Measurements from ENCODE around the gene ARL16.

Gene ARL16

DNA sequence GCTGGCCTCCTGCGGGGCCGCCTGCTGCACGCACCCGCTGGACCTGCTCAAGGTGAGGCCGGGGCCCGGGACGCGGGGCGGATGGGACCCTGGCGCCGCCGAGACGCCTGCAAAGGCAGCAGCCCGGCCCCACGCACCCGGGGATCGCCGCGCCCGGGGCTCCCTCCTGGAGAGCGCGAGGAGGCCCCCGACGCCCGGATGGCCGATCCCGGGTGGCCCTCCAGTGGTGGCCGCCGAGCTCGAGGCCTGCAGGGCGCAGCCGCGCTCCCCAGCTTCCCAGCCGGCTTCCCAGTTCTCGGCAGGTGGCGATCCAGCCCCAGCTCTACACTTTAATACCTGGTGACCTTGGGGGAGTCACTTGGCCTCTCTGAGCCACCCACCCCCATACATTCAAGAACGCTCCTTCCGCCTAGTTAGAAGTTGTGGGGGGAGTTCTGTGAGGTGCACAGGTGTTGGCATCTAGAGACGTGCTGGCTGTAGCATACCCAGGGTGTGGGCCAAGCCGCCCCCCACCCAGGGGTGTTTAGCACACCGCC is 28.9 kb upstream of the ARL16 start:
- no peak for DNase-seq (ENCODE audit: low read depth)

DNA sequence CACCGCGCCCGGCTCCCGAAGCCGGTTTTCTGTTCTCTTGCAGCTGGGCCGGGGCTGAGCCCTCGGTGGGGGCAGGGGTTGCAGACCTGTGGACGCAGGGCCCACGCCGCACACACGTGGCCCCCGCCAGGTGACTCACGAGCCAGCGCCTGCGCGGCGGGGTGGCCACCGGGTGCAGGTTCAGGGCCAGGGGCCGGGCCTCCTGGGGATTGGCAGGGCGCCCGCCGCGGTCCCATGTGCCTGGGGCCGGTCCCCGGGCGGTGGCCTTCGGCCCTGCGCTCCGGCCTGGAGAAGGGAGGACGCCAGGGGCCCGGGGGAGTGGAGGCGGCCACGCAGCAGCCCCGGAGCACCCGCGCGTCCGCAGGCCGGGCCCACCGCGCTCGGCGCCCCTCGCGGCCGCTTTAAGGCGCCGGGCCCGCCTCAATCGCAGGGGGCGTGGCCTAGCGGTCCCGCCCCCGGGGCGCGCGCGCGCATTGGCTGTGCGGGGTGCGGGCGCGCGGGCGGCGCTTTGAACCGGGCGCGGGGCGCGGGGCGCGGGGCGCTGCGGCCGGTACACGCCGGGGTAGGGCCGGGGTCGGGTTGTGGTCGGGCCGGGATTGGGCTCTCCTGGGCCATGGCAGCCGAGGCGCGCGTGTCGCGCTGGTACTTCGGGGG is 28.3 kb upstream of the ARL16 start, which contains the start of gene SLC25A10:
SLC25A10 (plus strand) TSS at position 471 of the 654 bp plus-strand sequence; CDS start at position 614, 143 bp downstream.
- DNase-seq (ENCODE audit: low read depth), result peak; percentile 81

DNA sequence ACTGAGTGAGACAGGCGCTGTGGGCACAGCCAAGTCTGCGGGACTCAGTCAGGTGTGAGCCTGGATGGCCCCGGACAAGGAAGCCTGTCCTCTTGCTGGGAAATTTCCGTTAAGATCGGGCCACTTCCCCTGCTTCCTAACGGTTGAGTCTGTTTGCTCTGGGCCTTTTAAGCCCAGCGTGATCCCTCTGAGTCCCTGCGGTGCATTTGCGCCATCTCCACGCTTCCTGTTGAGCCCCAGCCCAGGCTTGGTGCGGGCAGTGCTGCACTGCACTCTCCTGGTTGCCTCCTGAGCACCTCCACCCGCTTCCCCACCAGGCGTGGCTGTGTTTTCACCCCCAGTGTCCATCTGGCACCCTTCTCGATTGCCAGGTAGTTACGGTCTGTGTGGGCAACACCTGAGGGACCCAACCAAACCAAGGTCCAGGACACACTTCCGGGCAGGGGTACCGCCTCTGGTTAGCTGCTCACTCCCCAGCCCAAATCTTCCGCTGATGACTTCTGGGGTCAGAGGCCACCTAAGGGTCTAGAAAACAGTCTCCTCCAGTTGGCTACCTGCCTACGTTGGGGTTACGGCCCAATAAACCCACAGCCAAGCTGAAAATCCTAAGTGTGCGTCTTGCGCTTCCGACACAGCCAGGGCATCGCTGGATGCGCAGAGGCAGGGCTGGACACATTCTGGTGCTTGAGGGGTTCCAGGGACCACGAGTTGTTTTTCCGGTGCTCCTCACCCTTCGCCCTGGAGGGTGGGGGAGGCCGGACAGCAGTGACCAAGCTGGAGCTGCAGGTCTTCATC is 27.1 kb upstream of the ARL16 start:
- no peak for DNase-seq (ENCODE audit: low read depth)

DNA sequence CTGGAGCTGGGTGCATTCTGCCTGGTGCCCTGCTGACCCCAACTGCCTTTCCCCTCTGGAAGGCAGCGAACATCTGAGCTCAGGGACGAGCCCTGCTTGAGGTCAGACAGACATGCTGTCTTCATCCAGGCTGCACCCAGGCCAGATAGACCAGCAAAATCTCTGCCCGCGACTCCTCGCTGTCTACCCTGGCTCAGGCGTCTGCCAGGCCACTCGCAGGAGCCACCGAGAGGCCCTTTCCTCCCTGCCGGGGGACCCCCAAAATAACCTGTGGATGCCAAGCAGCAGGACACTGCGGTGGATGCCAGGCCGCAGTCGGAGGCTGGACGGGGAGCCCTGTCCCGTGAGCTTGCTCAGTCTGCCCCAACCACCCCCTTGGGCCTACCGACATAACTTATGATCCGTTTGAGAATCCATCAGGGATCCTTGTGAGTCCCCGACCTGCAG is 25.2 kb upstream of the ARL16 start:
- DNase-seq (ENCODE audit: low read depth), result no peak

DNA sequence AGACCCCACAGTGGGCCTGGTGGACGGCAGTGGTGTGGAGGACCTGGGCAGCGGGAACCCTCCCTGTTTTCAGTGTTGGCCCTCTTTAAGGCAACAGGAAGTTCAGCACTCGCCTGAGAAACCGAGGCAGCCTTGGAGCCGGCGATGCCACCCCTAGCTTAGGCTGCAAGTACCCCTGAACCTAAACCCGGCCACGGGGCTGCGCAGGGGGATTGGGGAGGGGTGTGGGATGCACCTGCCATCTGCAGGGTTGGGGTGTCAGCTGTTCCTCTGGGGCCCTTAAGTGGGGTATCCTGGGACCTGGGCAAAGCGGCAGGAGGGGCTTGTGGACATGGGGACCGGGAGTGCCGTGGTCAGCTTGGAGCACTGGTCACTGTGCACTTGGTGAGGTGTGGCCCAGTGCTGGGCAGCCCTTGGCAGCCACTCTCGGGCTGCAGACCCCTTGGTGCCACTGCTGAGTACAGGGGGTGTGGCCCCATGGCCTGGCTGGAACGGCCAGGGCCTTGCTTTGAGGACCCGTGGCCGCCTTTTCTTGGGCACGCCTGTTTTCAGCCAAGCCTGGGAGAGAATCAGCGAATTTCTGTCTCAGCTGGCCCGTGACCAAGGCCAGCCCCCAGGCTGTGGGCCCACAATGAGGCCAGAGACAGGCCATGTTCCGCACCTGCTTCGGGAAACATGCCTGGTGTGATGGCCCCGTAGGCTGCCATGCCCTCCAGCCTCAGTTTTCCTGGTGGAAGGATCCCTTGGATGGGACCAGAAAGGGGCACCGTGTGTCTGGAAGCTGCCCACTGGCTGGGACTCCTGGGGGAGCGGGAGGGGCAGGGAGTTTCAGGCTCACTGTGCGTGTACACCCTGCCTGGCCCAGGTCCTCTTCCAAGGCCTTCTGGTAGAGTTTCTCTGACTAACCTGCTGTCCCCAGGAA is 24.4 kb upstream of the ARL16 start:
- DNase-seq (ENCODE audit: low read depth), result no peak

DNA sequence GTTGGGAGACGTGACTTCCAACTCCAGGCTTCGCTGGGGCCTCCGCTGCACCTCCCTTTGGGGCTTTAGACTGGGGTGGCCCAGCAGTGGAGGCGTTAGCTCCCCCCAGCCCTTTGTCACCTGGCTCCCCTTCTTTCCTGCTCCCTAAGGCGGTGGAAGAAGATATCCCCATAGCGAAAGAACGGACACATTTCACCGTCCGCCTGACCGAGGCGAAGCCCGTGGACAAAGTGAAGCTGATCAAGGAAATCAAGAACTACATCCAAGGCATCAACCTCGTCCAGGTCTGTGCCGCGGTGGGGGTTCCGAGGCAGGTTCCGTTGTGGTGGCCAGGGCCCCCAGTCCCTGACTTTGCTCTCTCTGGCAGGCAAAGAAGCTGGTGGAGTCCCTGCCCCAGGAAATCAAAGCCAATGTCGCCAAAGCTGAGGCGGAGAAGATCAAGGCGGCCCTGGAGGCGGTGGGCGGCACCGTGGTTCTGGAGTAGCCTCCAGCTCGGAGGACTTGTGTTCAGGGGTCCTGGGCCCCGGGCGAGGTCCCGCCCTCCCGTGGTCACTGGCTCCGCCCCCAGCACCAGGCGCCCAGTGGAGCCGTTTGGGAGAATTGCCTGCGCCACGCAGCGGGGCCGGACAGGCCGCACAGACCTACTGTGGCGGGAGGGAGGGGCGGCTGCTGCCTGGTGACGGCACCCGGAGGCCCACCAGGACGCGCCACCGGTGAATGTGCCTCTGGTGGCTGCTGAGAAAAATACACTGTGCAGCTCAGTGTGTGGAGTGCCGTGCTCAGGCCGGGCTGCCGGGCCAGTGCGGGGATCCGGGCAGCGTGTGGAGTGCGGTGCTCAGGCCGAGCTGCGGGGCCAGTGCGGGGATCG is 23.4 kb upstream of the ARL16 start:
- no peak for DNase-seq (ENCODE audit: low read depth)

DNA sequence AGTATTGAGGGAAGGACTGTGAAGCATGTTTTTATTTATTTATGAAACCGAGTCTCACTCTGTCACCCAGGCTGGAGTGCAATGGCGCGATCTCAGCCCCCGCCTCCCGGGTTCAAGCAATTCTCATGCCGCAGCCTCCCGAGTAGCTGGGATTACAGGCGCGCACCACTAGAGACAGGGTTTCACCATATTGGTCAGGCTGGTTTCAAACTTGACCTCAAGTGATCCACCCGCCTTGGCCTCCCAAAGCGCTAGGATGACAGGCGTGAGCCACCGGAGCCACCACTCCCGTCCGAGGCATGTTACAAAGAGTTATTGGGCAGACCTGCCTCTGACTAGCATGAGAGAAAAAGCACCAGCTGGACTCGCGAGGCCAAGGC is 22.6 kb upstream of the ARL16 start:
- DNase-seq (ENCODE audit: low read depth), result no peak

DNA sequence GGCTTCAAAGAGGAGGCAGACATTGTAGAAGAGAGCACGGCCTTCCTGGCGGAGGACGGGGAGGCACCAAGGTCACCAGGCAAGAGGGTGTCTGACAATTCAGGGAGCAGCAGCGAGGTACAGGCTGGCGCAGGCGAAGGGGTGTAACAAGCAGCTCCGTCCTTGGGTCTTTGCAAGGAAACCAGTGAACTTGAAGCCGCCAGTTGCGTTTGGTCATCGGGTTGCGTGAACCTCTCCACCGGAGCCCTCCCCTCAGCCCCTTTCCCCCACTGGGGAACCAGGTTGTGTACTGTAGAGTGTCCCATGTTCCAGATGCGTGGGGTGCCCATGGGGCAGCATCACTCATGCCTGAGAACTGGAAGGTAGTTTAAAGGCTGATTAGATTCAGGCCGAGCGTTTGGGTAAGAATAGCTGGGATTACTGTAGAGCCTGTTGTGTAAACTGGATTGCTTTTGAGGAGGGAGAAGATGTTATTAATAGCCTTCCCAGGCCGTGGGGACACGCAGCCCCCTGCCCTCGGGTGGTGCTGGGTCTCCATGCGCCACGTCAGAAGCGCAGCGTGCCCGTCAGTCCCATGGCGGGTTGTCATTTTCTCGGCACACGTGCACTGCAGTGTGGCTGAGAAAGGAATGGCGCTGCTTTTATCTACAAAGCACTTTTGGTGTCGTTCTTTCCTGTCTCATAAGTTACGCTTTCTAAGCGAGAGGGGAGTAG is 22.1 kb upstream of the ARL16 start:
- no peak for DNase-seq (ENCODE audit: low read depth)

DNA sequence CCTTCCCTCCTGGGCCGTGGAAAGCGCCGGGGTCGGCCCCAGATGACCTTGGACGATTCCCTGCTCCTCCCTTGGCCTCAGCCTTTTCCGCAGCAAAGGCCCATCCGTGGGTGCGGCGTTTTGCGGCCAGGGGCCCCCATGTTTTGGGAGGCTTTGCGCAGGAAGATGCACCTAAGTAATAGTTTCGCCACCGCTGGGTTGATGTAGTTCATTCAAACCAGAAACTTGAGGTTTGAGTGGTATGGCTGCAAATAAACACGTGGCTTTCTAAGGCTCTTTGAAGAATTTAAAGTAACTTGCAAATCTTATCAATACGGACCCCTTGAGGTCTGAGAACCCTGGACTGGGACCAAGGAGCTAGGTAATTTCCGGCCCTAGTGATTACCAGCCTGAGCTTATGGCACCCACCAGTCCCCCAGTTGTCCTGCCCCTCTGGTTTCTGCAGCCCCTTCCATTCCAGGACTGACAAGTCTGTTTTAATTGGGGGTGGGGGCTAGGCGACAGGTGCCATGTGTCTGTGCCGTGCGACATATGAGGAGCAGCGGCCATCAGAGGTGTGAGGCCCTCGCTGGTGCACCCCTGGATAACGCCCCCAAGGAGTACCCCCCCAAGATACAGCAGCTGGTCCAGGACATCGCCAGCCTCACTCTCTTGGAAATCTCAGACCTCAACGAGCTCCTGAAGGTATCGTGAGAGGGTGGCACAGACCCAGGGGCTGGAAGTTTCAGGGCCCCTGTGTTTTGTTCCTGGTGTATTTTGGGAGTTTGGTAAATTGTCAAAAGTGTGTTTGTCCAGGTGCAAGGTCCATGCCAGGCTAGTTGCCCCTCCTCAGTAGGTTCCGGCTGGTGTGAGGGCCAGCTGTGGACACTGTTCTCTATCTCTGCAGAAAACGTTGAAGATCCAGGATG is 20.4 kb upstream of the ARL16 start:
- no peak for DNase-seq (ENCODE audit: low read depth)

DNA sequence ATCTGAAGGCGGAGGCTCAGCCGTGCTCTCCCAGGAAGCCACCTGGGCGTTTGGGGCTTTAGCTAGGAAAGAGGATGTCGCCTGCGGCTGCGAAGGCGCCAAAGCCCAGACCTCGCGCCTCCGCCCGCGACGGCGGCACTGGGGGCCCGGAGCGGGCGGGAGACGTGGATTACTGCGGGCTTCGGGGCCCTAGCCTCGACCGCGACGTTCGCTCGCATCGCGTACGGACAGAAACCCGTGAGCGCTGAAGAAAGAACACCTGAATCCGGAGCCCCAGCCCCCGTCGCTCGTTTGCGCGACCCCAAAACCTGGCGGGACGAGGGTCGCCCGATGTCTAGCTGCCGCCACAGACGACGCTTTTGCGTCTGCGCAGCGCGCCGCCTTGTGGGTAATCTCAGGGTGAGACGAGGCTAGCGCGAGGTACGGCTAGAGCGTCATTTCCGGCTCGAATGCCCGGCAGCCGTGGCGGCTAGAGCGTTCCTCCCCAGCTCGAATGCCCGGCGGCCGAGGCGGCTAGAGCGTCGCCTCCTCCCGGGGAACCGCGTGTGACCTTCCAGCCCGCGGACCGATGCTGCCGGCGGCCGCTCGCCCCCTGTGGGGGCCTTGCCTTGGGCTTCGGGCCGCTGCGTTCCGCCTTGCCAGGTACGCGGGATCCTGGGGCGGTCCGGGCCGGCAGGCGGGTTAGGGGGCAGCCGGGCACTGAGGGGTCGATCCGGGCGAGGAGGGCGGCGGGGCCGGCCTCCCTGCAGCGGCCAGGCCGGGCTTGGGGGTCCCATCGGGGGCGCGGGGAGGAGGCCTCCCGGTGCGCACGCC is 19.5 kb upstream of the ARL16 start, which contains the start of gene MRPL12:
MRPL12 (plus strand) TSS at position 434 of the 813 bp plus-strand sequence; CDS start at position 569, 135 bp downstream.
- peak; percentile 88 for DNase-seq (ENCODE audit: low read depth)

DNA sequence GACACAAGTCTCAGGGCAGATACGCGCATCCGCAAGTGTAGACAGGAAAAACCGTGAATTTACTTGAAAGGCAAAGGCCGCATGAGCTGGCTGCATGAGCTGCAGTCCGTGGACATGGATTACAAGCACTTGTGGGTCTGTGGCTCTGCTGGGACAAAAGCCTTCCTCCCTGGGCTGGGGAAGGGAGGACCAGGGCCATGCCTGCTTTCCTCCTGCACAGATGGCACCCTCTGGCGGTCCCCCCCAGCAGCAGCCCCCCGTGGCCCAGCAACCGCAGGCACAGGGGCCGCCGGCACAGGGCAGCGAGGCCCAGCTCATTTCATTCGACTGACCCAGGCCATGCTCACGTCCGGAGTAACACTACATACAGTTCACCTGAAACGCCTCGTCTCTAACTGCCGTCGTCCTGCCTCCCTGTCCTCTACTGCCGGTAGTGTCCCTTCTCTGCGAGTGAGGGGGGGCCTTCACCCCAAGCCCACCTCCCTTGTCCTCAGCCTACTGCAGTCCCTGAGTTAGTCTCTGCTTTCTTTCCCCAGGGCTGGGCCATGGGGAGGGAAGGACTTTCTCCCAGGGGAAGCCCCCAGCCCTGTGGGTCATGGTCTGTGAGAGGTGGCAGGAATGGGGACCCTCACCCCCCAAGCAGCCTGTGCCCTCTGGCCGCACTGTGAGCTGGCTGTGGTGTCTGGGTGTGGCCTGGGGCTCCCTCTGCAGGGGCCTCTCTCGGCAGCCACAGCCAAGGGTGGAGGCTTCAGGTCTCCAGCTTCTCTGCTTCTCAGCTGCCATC is 17.9 kb upstream of the ARL16 start:
- no peak for DNase-seq (ENCODE audit: low read depth)

DNA sequence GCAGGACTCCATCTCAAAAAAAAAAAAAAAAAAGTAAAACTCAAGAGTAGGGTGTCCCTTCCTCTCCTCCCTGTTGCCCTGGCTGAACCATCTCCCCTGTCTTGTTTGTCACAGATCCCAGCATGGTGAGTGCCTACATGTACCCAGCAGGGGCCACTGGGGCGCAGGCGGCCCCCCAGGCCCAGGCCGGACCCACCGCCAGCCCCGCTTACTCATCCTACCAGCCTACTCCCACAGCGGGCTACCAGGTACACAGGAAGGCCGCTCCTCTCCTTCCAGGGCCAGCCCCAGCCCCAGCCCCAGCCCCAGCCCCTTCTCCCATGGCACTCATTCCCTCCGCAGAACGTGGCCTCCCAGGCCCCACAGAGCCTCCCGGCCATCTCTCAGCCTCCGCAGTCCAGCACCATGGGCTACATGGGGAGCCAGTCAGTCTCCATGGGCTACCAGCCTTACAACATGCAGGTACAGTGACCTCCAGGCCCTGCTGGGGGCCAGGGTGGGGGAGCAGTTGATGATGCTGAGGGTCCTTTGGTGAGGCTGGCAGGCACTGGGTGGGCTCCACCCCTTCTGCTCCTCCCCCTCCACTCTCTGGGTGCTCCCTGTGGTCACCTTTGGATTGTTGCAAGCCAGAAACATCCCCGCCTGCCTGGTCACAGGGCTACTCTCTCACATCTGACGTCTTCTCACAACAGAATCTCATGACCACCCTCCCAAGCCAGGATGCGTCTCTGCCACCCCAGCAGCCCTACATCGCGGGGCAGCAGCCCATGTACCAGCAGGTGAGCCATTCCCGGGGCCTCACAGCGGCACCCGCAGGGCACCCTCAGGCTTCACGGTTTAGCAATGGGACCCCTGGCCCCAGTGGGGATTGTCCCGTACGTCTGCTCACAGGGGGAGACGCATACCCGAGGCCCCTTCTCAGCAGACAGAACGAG is 17.0 kb upstream of the ARL16 start:
- DNase-seq (ENCODE audit: low read depth), result no peak

DNA sequence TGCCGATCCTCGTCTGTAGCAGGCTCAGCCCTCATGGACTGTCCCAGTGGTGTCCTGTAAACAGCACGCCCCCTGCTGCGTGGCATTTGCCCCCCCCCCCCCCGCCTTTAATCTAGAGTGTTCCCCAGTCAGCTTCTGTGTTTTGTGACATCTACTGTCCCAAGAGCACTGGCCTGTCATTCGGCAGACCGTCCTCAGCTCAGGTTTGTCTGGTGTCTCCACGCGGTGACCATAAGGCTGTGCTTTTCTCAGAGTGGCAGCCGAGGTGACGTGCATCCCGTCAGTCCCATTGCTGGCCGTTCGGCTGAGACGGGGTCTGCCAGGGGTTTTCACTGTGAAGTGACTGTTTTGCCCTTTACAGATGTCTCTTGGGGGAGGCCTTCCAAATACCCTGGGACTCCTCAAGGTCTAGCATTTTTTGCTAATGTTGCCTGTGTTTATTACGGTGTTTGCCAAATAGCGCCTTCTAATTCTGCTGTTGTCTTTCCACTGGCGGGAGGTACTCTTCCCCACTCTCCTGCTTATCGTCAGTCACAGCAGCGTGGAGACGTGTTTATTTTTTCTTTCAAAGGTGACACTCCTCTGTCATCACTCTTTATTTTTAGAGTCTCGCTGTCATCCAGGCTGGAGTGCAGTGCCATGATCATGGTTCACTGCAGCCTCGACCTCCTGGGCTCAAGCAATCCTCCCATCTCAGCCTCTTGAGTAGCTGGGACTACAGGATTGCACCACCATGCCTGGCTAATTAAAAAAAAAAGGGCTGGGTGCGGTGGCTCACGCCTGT is 13.9 kb upstream of the ARL16 start:
- no peak for DNase-seq (ENCODE audit: low read depth)

DNA sequence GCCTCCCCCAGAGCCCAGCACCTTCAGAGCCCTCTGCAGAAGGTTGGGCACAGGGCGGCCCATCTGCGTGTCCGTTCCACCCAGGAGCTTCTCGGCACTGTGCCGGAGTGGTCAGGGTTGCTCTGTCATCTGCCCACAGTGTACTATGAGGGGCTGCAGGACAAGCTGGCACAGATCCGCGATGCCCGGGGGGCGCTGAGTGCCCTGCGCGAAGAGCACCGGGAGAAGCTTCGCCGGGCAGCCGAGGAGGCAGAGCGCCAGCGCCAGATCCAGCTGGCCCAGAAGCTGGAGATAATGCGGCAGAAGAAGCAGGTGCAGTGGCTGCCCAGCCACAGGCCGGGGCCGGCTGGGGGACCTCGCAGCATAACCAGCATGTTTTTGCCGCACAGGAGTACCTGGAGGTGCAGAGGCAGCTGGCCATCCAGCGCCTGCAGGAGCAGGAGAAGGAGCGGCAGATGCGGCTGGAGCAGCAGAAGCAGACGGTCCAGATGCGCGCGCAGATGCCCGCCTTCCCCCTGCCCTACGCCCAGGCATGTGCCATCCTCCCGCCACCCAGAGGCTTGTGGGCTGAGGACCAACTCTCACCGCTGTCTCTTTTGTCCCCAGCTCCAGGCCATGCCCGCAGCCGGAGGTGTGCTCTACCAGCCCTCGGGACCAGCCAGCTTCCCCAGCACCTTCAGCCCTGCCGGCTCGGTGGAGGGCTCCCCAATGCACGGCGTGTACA is 12.8 kb upstream of the ARL16 start:
- DNase-seq (ENCODE audit: low read depth), result no peak

DNA sequence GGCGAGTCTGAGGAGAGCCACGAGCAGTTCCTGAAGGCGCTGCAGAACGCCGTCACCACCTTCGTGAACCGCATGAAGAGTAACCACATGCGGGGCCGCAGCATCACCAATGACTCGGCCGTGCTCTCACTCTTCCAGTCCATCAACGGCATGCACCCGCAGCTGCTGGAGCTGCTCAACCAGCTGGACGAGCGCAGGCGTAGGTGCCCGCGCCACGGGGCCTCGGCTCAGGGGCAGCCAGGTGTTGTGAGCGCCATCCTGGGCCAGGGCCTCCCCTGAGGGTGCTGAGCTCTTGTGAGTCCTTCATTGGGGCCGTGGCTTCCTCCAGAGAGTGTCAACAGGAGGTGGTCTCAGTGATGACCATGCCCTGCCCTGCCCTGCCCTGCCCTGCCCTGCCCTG is 12.2 kb upstream of the ARL16 start:
- DNase-seq (ENCODE audit: low read depth), result no peak

Data from activated T-cell treated with anti-CD3 and anti-CD28 coated beads for 24 hours (primary cell).